Stromal cell of bone marrow (primary cell): ENCODE measurements around the gene CD2.

Experiments used
- DNase-seq: peaks from one replicate; pipeline ENCODE4 v3.0.0-alpha.2; 2012; ENCODE audit warnings: low read depth

CD2 gene, protein sequence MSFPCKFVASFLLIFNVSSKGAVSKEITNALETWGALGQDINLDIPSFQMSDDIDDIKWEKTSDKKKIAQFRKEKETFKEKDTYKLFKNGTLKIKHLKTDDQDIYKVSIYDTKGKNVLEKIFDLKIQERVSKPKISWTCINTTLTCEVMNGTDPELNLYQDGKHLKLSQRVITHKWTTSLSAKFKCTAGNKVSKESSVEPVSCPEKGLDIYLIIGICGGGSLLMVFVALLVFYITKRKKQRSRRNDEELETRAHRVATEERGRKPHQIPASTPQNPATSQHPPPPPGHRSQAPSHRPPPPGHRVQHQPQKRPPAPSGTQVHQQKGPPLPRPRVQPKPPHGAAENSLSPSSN

DNA sequence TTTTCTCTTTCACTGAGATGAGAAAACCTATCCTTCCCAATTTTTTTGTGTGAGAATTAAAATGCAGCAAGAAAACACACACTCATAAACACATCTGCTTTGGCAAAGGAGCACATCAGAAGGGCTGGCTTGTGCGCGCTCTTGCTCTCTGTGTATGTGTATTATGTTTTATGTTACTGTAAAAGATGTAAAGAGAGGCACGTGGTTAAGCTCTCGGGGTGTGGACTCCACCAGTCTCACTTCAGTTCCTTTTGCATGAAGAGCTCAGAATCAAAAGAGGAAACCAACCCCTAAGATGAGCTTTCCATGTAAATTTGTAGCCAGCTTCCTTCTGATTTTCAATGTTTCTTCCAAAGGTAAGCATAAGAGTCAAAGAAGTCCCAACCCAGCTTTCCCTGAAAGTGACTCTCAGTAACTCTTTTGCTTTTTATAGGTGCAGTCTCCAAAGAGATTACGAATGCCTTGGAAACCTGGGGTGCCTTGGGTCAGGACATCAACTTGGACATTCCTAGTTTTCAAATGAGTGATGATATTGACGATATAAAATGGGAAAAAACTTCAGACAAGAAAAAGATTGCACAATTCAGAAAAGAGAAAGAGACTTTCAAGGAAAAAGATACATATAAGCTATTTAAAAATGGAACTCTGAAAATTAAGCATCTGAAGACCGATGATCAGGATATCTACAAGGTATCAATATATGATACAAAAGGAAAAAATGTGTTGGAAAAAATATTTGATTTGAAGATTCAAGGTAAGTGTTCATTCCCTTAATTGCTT lies at the start of gene CD2:
TSS of gene CD2 (plus strand) at position 233 of the 780 bp plus-strand sequence. CDS start at position 296, 63 bp downstream.
- DNase-seq = no peak

DNA sequence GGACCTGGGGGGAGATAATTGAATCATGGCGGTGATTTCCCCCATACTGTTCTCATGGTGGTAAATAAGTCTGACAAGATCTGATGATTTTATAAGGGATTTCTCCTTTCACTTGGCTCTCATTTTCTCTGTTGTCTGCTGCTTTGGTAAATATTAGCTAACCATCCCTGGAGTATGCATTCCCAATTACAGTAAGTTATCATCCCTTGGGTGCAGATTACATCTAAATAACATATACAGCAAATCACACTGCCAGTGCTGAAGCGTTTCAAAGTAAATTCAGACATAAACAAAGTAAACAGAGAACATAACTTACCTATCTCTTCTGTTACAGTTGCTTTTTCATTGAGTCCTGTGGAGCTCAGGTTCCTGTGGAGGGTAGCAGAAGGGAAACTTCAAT lies 48.1 kb upstream of the CD2 start:
- no peak for DNase-seq

DNA sequence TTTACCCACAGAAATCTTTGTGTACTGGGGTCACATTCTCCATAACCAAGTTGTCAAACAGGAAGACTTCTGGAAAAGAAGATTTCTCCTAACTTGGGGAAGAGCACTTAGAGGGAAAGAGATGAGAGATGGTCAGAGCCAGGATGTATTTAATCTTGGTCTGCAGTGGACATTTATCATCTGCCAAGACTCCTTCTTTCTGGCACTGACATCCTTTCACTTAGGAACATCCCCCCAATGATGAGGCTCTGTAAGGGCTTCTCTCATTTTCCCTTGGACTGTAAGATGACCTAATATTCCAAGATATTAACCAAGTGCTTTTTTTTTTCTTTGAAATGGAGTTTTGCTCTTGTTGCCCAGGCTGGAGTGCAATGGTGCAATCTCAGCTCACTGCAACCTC lies 47.4 kb upstream of the CD2 start:
- DNase-seq = no peak

DNA sequence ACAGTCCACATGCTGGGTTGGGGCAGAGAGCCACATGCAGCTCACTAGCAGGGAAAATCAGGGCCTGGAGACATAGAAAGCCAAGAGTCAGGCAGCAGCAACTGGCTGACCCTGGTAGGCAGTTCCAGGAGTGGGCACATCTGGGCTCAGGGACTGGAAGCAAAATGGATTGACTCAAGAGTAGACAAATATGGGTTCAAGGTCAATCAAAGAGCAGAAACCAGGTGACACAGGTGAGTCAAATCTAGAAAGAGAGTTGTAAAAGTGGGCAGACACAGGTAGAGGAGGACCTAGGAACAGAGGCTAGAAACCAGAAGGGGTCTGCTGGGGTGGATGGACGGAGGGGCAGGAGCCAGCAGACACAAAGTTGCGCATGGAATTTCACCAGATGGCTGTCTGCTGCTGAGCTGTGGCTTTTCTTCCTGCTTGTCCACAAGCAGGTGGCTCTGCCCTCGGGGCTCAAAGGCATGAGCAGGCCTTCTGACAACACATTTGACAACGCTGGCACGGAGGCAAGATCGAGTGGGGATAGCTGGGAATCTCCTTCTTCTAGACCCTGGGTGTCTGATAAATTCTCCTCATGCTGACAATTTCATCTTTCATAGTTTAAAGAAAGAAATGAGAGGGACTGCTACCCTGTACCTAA lies 45.9 kb upstream of the CD2 start:
- no peak for DNase-seq

DNA sequence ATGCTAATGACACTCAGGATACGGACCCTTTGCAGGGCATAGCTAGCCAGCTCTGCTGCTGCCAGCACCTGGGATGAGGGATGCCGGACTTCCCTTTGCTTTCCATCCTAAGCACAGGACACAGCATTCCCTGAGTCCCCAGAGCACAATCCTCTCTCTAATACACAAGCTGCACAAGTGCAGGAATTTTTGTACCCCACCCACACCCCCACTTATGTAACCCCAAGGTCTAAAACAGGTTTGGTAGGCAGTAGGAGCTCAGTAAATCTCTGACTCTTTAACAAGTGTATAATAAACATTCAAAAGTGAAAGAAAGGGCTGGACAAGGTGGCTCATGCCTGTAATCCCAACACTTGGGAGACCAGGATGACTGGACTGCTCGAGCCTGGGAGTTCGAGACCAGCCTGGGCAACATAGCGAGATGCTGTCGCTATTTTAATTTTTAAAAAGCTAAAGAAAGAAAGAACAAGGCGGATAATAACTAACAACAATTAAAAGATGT lies 44.5 kb upstream of the CD2 start:
- DNase-seq = no peak

DNA sequence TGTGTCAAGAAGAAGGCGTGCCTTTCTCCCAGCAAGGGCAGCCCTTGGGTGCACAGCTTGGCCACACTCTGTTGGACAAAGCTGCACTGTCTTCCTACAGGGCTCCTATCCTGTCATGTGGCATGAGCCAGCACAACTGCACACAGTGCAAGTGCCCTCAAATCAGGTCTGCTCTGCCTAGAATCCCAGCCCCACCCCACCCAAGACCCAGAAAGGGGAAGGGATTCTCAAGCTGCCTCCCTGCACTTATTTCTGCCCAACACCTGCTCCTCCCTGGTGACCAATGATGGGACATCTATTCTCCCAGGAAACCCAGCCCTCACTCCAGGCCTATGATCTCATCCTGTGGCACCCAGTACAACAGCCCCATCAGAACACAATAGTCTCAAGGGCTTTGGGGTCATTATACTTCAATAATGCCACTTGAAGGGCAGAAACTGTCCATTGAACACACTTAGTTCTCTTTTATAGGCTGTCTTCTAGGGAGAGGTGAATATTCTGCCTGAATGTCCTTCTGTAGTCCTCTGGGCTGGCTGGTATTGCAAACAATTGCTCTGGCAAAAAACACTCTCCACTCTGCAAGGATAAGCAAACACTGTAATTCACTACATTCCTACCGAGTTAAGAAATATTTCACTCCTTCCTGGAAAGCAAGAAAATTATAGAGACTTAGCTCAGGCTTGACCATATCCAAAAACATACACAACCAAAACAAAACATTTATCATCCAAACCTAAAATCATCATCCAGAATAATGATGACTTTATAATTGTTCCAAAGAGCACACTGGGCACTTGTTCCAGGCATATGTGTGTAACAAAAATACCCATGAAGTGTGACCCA lies 43.6 kb upstream of the CD2 start:
- DNase-seq = no peak

DNA sequence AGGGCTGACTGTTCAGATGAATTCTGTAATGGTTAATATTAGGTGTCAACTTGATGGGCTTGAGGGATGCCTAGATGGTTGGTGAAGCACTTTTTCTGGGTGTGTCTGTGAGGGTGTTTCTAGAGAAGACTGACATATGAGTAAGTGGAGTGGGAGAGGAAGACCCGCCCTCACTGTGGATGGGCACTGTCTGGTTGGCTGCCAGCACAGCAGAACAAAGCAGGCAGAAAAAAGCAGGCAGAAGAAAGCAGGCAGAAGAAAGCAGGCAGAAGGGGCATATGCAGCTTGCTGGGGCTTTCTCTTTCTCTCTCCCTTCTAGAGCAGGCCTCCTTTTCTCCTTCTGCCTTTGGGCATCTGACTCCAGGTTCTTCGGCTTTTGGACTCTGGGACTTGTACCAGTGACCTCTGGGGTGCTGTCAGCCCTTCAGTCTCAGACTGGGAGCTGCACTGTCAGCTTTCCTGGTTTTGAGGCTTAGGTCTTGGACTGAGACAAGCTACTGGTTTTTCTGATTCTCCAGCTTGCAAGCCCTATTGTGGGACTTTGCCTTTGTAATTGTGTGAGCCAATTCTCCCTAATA lies 42.9 kb upstream of the CD2 start:
- DNase-seq = no peak

DNA sequence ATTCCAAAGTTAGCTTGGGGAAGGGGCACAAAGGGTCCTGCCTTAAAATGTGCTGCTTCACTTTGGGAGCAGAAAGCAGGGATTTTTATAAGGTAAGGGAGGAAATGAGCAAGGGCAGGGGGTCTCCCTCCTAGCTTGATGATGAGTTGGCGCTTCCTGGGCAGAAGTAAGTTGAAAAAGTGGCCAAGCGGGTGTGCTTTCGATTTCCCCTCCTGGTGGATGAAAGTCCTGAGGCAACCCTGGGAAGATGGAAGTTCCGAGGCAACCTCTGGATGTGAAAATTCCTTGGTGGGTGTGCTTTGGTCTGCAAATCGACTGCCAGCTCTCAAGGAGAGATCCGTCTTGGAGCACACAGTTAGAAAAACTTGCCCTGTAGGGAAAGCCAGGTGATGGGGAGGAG lies 41.7 kb upstream of the CD2 start:
- DNase-seq = no peak

DNA sequence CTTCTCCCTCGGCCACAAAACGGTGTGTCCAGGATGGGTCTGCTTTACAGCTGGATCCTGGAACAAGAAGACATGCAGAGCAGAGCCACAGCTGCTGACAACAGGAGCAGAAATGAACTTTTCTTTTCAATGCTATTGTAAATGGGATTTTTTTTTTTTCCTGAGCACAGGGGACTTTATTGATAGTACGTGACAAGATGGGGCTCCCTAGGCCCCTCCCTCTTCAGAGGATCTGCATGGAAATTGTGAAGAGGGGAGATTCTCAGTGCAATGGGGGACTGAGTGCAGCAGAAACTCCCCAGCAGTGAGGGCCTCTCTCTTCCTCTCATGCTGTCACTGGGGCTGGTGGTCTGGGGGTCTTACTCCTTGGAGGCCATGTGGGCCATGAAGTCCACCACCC lies 40.8 kb upstream of the CD2 start:
- DNase-seq = no peak

DNA sequence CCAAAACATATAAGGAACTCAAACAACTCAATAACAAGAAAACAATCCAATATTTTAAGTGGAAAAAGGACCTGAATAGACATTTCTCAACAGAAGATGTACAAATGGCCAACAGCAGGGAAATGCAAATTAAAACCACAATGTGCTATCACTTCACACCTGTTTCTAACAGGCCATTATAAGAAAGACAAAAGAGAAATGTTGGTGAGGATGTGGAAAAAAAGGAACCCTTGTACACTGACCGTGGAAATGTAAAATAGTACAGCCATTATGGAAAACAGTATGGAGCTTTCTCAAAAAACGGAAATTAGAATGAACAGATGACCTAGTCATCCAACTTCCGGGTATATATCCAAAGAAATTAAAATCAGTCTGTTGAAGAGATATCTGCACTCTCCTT lies 37.8 kb upstream of the CD2 start:
- no peak for DNase-seq

DNA sequence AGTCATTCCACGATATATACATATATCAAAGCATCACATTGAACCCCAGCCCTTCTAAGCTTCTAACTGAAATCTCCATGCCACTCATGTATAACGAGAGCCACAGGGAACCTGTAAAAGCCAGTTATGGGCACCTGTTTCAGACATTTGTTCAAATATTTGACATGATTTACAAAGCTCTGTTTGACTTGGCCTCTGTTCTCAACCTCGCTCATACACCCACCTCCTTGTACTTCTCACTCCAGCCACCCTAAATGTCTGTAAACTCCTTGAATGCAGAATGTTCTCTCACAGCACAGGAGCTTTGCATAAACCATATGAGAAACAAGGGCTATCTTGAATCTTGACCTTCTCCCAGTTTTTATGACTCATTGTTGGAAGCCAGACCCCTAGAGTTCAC lies 36.9 kb upstream of the CD2 start:
- no peak for DNase-seq

DNA sequence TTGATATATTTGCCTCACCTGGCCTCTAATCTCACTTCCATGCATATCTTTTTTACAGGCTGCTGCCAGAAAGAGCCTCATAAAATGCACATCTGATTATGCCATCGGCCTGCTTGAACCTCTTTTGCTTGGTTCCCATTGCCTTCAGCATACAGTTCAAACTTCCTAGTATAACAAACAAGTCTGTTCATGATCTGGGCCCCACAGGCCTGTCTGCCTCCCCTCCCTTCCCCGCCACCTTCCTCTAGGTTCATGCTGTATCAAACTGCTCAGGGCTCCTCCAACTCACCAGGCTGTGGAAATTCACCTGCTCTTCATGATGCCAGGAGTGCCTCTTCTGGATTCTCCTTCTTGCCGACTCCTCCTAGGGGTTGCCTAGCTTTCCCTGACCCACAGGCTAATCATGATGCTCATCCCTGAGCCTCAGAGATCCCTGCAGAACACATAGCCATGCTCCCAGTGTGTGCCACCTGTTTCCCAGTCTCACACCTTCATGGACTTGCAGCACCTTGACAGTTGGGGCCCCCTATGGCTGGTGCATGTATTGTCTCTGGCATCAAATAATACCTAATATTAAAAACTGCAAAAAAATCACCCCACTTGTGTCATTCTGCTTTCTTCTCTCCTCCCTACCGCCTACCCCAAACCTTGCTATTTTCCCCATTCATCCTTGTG lies 33.7 kb upstream of the CD2 start:
- no peak for DNase-seq

DNA sequence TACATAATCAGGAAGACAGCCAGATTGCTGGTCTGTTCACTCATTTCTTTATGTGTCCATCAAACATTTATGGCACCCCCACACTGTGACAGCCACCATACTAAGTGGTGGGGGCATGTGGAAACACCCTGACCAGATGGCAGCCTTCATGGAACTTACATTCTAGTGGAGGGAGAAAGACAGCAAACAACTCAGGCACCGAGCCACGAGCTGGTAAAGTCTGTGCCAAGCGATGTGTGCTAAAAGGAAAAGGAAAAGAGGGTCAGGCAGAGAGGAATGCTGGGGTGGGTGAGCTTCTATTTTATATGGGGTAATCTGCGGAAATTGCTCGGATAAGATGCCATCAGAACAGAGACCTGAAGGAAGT lies 33.2 kb upstream of the CD2 start:
- no peak for DNase-seq

DNA sequence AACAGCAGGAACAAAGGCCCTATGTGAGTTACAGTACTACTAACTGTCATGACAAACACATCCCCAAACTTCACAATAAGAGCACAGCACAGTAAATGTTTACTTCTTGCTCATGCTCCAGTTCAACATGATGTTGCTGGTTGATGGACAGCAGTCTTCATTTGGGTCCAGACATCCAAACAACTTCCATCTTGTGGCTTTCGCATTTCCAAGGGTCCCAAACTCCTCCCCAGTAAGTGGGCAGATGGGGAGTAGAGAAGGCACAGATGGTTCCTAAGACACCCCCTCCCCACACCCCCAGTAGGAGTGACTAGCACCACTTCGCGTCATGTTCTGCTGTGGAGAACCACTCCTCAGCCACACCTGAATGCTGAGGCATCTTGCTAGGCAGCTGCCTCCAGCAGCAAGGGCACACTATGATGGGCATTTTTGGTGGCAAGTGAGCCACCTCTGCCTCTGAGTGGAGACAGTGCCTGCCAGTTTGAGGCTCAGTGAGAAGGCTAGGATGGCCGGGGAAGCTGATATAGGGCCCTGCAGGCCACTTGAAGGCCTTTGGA lies 32.7 kb upstream of the CD2 start:
- no peak for DNase-seq

DNA sequence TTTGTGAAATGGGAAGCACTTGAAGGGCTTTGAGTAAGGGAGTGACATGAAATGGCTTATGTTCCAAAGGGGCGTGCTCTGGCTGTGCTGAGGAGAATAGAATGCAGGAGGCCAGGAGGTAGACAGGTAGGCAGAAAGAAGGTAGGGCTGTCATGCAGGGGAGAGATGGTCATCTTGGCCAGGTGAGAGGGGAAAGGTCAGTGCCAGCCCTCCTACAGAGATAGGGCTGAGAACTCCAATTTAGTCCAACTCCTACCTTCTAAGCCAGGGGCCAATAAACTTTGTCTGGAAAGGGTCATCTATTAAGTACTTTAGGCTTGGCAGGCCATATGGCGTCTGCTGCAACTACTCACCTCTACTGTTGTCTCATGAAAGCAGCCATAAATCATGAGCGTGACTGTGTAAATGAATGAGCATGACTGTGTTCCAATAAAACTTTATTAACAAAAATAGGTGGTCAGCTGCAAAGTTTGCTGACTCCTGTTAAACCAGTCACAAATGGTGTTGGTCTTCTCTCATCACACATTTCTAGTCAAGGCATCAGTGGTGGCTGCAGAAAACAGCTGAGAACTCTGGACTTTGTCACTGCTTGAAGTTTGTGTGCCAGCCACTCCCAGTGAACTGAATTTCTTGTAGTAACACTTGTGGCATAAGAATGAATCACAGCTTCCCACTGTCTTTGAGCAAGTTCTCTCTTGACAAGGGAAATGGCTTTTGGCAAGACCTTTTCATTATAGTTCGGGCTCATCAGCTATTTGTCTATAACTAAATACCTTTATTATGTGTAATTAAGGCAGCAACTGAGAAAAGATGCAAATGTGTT lies 32.0 kb upstream of the CD2 start:
- no peak for DNase-seq

DNA sequence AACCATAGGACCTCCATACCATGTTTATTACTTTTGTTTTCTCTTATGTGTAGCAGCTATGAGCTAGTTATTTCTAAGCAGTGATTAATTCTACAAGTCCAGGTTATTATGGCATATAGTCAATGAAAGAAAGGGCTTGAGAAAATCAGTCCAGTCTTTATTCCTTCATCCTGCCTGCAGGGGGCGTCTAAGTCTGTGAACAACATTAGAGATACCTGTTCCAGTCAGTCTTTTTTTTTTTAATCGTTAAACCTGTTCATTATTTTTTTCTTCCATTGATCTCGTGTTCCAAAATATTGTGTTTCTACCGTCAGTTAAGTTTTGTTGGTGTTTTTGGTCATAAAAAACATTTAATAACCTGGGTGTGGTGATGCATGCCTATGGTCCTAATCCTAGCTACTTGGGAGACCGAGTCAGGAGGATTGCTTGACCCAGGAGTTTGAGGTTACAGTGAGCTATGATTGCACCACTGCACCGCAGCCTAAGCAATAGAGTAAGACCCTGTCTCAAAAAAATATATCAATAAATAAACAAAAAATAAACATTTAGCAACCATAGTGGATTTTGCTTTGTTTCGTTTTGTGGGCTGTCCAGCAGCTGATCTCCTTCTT lies 29.4 kb upstream of the CD2 start:
- DNase-seq = peak; percentile 43

DNA sequence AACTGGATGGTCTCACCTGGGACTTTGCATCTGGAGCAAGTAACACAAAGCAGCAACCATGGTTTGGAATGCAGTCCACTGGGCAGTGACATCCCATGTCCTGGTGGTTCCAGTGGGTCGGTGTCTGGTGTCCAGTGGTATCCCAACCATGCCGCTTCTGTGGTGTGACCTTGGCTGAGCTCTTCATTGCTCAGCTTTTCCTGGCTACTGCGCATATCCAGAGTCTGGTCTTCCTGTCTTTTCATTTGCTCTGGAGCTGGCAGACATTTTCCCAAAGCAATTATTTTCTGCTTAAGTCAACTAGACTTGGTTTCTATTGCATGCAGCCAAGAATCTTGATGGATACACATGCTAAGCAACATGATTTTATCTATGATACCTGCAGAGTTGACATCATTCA lies 28.4 kb upstream of the CD2 start:
- DNase-seq = peak; percentile 50

DNA sequence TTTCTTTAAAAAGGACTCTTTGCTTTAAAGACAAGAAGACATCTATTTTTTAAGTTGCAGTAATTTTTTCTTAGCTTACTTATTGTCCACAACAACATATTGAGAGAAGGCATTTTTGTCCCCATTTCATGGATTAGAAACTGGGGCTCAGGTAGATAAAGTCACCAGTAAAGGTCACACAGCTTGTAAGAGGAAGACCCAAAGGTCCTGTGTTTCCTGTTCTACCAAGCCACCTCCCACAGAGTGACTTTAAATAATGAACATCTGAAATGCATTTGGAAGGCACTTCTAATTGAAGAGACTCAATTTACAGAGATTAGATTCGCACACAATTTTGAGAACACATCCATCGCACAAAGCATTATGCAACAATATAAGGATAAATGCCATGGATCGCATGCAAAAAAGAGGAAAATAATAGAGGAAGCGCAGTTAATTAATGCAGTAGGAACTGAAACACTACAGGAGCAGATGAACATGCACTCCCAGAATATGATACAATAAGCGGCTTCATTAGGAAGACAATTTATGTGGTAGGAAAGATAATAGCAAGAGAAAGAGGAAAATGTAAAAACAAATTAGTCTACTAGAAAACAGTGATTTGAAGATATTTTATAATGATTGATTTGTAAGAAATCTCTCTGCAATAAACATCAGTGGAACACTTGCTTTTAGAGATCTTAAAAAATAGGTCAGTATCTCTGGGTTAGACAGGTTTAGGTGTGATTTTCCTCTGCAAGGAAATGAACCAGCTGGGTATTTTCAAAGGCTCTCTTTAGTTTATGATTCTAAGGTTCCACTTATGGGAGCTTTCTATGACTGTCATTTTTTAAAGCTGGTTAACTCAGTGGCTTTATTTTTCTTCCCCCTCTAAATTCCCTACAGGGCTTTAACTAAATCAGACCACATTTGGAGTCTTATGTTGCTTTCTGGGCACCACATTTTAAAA lies 27.1 kb upstream of the CD2 start:
- no peak for DNase-seq
